IMR-90 (cell line): ENCODE measurements around the gene RHOT2.

Source experiments
- CTCF ChIP-seq: conservative IDR thresholded peaks from 2 replicates; pipeline ENCODE4 v1.5.1; 2012; ENCODE audit warnings: mild to moderate bottlenecking, low read depth, low read length, improper control_type of control experiment
- ELK1 ChIP-seq: fragments of 150-350 bp; IDR thresholded peaks from 2 replicates; pipeline ENCODE4 v1.6.1; 2016; ENCODE audit warnings: low read depth, mild to moderate bottlenecking, low read length, moderate library complexity, borderline replicate concordance
- MAZ ChIP-seq: IDR thresholded peaks from 2 replicates; pipeline ENCODE4 v1.6.1; 2012; ENCODE audit warnings: low read depth, mild to moderate bottlenecking, low read length, improper control_type of control experiment, moderate library complexity, borderline replicate concordance
- MXI1 ChIP-seq: IDR thresholded peaks from 2 replicates; pipeline ENCODE4 v1.6.1; 2012; ENCODE audit warnings: low read depth, mild to moderate bottlenecking, low read length, moderate library complexity, borderline replicate concordance
- POLR2A ChIP-seq: IDR thresholded peaks from 2 replicates; pipeline ENCODE4 v1.6.1; 2012; ENCODE audit warnings: mild to moderate bottlenecking, low read depth, low read length
- RAD21 ChIP-seq: IDR thresholded peaks from 2 replicates; pipeline ENCODE4 v1.6.1; 2012; ENCODE audit warnings: low read length, improper control_type of control experiment
- RFX5 ChIP-seq: IDR thresholded peaks from 2 replicates; pipeline ENCODE4 v1.8.0; 2012; ENCODE audit warnings: low read depth, mild to moderate bottlenecking, low read length, moderate library complexity

- TF ChIP-seq CTCF (no peak), RFX5 (no peak), MXI1 (no peak), RAD21 (no peak), MAZ (no peak), POLR2A (no peak), ELK1 (no peak)
These were observed 23.4 kb upstream of the RHOT2 start for GRCh38 chr16:644556-644955.
